Endothelial cell (in vitro differentiated cells): ENCODE data around the gene GINS3. TPM values are rescaled to one million over a fixed set of nuclear protein-coding genes. Genes with fewer than 3 reads are reported as not detected.

Experiments
- DNase-seq: peaks from one replicate; pipeline ENCODE4 v3.0.0; 2021; ENCODE audit warnings: low spot score
- H3K27ac Mint-ChIP-seq: one replicate; pipeline ENCODE4 v1.8.0; 2021; ENCODE audit warnings: mixed read lengths, inconsistent platforms; ENCODE audit not compliant: unreplicated experiment
- H3K27me3 Mint-ChIP-seq: one replicate; pipeline ENCODE4 v1.8.0; 2021; ENCODE audit warnings: mild to moderate bottlenecking, moderate library complexity, mixed read lengths, inconsistent platforms; ENCODE audit not compliant: unreplicated experiment
- H3K36me3 Mint-ChIP-seq: one replicate; pipeline ENCODE4 v1.8.0; 2021; ENCODE audit warnings: mild to moderate bottlenecking, low read depth, mixed read lengths, inconsistent platforms; ENCODE audit not compliant: unreplicated experiment
- H3K4me1 Mint-ChIP-seq: one replicate; pipeline ENCODE4 v1.8.0; 2021; ENCODE audit warnings: mild to moderate bottlenecking, mixed read lengths, inconsistent platforms; ENCODE audit not compliant: unreplicated experiment
- H3K4me3 Mint-ChIP-seq: one replicate; pipeline ENCODE4 v1.8.0; 2021; ENCODE audit warnings: mild to moderate bottlenecking, mixed read lengths, inconsistent platforms; ENCODE audit not compliant: unreplicated experiment
- H3K9me3 Mint-ChIP-seq: one replicate; pipeline ENCODE4 v1.8.0; 2021; ENCODE audit warnings: mixed read lengths, inconsistent platforms; ENCODE audit not compliant: unreplicated experiment
- CTCF ChIP-seq: fragments of 200-600 bp; sonication (generic); IDR thresholded peaks from one replicate; pipeline ENCODE4 v1.5.0; 2021; ENCODE audit warnings: antibody characterized with exemption; ENCODE audit not compliant: unreplicated experiment
- long read RNA-seq: library from polyadenylated mRNA; unstranded; transcript quantifications from one replicate; pipeline ENCODE4 v2.0.0, GENCODE V29; 2020; ENCODE audit not compliant: unreplicated experiment
- total RNA-seq: library from RNA; stranded (reverse); fragmentation: NEBNext Ultra II Directional; extraction: Animal tissue kit (Norgen Biotek cat#: 25700); gene quantifications from one replicate; pipeline ENCODE4 v1.2.1, GENCODE V29; 2021; ENCODE audit not compliant: unreplicated experiment

GINS3 gene
- 4.9 TPM for total RNA-seq
- long read RNA-seq, partial matches to known transcripts = 1 of 3 reads
- long read RNA-seq, other reads (novel, unspliced or antisense) = 0 of 3 reads

- Mint-ChIP-seq H3K4me3 (peak within 1 kb of the TSS; percentile 99), H3K9me3 (no peaks in the 10 kb centered on the region), H3K27ac (peak within 1 kb of the TSS; percentile 86), H3K4me1 (peaks cover 5% of the 10 kb centered on the region), H3K36me3 (no peaks in the 10 kb centered on the region), H3K27me3 (no peaks in the 10 kb centered on the region)
- no peak for TF ChIP-seq CTCF
- DNase-seq = peak; percentile 76
These were observed at the start of gene GINS3 for GRCh38 chr16:58392215-58393137. Gene GINS3 (plus strand): TSS chr16:58392471. CDS start chr16:58392602, 131 bp downstream.

- no peak for TF ChIP-seq CTCF
- no peaks in the 10 kb centered on the region for H3K4me1 Mint-ChIP-seq
- no peak overlapping the region for H3K4me3 Mint-ChIP-seq
- DNase-seq = no peak
- no peaks in the 10 kb centered on the region for H3K9me3 Mint-ChIP-seq
- no peaks in the 10 kb centered on the region for H3K27me3 Mint-ChIP-seq
- H3K36me3 Mint-ChIP-seq = no peaks in the 10 kb centered on the region
- no peak overlapping the region for H3K27ac Mint-ChIP-seq
These were observed 48.7 kb upstream of the GINS3 start for GRCh38 chr16:58343562-58343961.

GRCh38 chr16:58345574-58346354 lies 46.5 kb upstream of the GINS3 start:
- no peaks in the 10 kb centered on the region for H3K27me3 Mint-ChIP-seq
- no peaks in the 10 kb centered on the region for H3K36me3 Mint-ChIP-seq
- peak; percentile 33 for TF ChIP-seq CTCF
- no peak overlapping the region for H3K4me3 Mint-ChIP-seq
- DNase-seq = no peak
- H3K27ac Mint-ChIP-seq = no peak overlapping the region
- H3K4me1 Mint-ChIP-seq = no peaks in the 10 kb centered on the region
- H3K9me3 Mint-ChIP-seq = no peaks in the 10 kb centered on the region

- Mint-ChIP-seq H3K36me3 (no peaks in the 10 kb centered on the region), H3K9me3 (no peaks in the 10 kb centered on the region), H3K27me3 (no peaks in the 10 kb centered on the region), H3K4me3 (no peak overlapping the region), H3K27ac (peak overlapping the region; percentile 39), H3K4me1 (no peaks in the 10 kb centered on the region)
- TF ChIP-seq CTCF = no peak
- no peak for DNase-seq
These were observed 45.4 kb upstream of the GINS3 start for GRCh38 chr16:58346831-58347371.
